CD4-positive, alpha-beta T cell treated with Interleukin-2 at 100 ng/mL for 4 hours (primary cell): ENCODE results near the gene LRCH4.
A peak's percentile ranks its signal among the peaks of the same experiment; 100 is the strongest.
"Not testable (repeated sequence)": the region's sequence is repeated elsewhere in the genome, so short reads cannot be mapped to it uniquely, and the experiment has no call there.

ENCODE experiments used
- DNase-seq: peaks from one replicate; pipeline ENCODE4 v3.0.0-alpha.2; 2020; ENCODE audit warnings: low spot score

The LRCH4 gene

GRCh38 chr7:100544967-100545359 lies 41.0 kb downstream of the LRCH4 start:
- no peak for DNase-seq

- no peak for DNase-seq
Observed at GRCh38 chr7:100544386-100544785, 41.5 kb downstream of the LRCH4 start.

GRCh38 chr7:100543586-100543985 lies 42.3 kb downstream of the LRCH4 start:
- DNase-seq = no peak

GRCh38 chr7:100541309-100541708 lies 44.6 kb downstream of the LRCH4 start:
- not testable (repeated sequence) for DNase-seq

- DNase-seq = no peak
Observed at GRCh38 chr7:100540073-100540723, 45.7 kb downstream of the LRCH4 start.

- DNase-seq = no peak
Observed at GRCh38 chr7:100539436-100540006, 46.4 kb downstream of the LRCH4 start.

GRCh38 chr7:100538654-100539435 lies 47.1 kb downstream of the LRCH4 start, which contains the start of gene AGFG2:
Gene AGFG2, plus strand, starts transcription at chr7:100539203. Its CDS starts 144 bp downstream, at chr7:100539347.
- DNase-seq = peak; percentile 100

- no peak for DNase-seq
Observed at GRCh38 chr7:100538348-100538653, 47.6 kb downstream of the LRCH4 start.

GRCh38 chr7:100536695-100537094 lies 49.2 kb downstream of the LRCH4 start:
- not testable (repeated sequence) for DNase-seq

- DNase-seq = not testable (repeated sequence)
Observed at GRCh38 chr7:100535982-100536381, 49.9 kb downstream of the LRCH4 start.

- DNase-seq = no peak
Observed at GRCh38 chr7:100532165-100533022, 53.5 kb downstream of the LRCH4 start.

- DNase-seq = not testable (repeated sequence)
Observed at GRCh38 chr7:100528108-100528866, 57.6 kb downstream of the LRCH4 start.
